ENCODE data around the gene SLC27A5. TPM values are rescaled to one million over a fixed set of nuclear protein-coding genes. Genes with fewer than 3 reads are reported as not detected.

SLC27A5 gene
- total and polyA plus RNA-seq, 2 of the 13 experiments (the other 11 are each of a cell fraction or from before 2014, with no cell fraction given) = 30.3 to 40.2 TPM

DNA sequence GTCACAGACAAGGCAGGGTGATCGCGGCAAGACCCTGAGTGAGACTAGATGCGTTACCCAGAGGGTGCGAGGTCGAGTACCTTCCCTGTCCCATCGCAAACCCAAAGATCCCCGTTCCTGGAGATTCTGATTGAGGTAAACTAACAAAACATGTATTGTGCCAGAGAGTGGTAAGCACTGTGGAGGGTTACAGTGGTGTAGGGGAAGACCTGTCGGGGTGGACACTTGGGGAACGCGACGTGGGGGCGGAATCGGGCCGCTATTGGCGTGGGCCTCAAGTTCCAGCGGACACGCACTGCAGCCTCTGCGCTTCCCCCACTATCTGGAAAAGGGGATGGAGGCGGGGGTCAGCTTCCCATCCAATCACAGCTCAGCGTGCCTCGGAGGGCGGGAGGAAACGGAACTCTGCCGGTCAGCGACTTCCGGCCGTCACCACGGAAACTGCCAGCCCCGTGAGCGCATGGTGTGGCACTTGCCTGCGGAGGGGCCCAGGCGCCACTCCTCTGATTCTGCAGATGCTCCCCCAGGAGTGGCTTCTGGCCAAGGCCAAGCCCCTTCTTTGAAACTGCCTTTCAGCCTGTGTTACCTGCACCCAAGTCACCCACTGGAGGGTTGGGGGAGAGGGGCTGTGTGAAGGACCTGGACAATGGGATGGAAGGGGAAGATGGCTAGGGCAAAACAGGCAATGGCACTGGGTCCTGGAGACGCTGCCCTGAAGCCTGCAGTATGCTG is 47.6 kb upstream of the SLC27A5 start (continued):
- TF ChIP-seq, protein P1, sequence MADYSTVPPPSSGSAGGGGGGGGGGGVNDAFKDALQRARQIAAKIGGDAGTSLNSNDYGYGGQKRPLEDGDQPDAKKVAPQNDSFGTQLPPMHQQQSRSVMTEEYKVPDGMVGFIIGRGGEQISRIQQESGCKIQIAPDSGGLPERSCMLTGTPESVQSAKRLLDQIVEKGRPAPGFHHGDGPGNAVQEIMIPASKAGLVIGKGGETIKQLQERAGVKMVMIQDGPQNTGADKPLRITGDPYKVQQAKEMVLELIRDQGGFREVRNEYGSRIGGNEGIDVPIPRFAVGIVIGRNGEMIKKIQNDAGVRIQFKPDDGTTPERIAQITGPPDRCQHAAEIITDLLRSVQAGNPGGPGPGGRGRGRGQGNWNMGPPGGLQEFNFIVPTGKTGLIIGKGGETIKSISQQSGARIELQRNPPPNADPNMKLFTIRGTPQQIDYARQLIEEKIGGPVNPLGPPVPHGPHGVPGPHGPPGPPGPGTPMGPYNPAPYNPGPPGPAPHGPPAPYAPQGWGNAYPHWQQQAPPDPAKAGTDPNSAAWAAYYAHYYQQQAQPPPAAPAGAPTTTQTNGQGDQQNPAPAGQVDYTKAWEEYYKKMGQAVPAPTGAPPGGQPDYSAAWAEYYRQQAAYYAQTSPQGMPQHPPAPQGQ (CRISPR knock-in tag; IDR thresholded peaks at IDR 0.05; ENCODE audit: borderline replicate concordance) = no peak
- TF ChIP-seq RFX3 (CRISPR knock-in tag; IDR thresholded peaks at IDR 0.05) (peak; percentile 50; the same call in 1 of the 2 replicates), ZNF335 (CRISPR knock-in tag; IDR thresholded peaks at IDR 0.05) (peak; percentile 44; the same call in 1 of the 2 replicates), ARHGAP35 (CRISPR knock-in tag; IDR thresholded peaks at IDR 0.05; ENCODE audit: borderline replicate concordance) (no peak; the same call in none of the 2 replicates), CBX5 (CRISPR knock-in tag; IDR thresholded peaks at IDR 0.05; ENCODE audit: borderline replicate concordance) (no peak; the same call in 1 of the 2 replicates), FLYWCH1 (CRISPR knock-in tag; IDR thresholded peaks at IDR 0.05) (0 out of 2 replicates have a peak, but pooled peaks have one; percentile 32), CREM (IDR thresholded peaks at IDR 0.05) (peak; percentile 74), CREM (CRISPR knock-in tag; IDR thresholded peaks at IDR 0.05) (no peak), TCF7 (IDR thresholded peaks at IDR 0.05; ENCODE audit: low read depth) (no peak), CHD2 (IDR thresholded peaks at IDR 0.05; ENCODE audit: low read depth, low read length) (0 out of 2 replicates have a peak, but pooled peaks have one; percentile 44), ZNF747 (CRISPR knock-in tag; IDR thresholded peaks at IDR 0.05; ENCODE audit: borderline replicate concordance) (no peak; the same call in 1 of the 2 replicates)
- TF ChIP-seq, protein P2, sequence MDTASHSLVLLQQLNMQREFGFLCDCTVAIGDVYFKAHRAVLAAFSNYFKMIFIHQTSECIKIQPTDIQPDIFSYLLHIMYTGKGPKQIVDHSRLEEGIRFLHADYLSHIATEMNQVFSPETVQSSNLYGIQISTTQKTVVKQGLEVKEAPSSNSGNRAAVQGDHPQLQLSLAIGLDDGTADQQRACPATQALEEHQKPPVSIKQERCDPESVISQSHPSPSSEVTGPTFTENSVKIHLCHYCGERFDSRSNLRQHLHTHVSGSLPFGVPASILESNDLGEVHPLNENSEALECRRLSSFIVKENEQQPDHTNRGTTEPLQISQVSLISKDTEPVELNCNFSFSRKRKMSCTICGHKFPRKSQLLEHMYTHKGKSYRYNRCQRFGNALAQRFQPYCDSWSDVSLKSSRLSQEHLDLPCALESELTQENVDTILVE (CRISPR knock-in tag; IDR thresholded peaks at IDR 0.05) = peak; percentile 61; the same call in 1 of the 2 replicates
- TF ChIP-seq, protein P3, sequence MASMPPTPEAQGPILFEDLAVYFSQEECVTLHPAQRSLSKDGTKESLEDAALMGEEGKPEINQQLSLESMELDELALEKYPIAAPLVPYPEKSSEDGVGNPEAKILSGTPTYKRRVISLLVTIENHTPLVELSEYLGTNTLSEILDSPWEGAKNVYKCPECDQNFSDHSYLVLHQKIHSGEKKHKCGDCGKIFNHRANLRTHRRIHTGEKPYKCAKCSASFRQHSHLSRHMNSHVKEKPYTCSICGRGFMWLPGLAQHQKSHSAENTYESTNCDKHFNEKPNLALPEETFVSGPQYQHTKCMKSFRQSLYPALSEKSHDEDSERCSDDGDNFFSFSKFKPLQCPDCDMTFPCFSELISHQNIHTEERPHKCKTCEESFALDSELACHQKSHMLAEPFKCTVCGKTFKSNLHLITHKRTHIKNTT (CRISPR knock-in tag; IDR thresholded peaks at IDR 0.05) = no peak
- TF ChIP-seq, protein P4, sequence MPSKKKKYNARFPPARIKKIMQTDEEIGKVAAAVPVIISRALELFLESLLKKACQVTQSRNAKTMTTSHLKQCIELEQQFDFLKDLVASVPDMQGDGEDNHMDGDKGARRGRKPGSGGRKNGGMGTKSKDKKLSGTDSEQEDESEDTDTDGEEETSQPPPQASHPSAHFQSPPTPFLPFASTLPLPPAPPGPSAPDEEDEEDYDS (CRISPR knock-in tag; IDR thresholded peaks at IDR 0.05) = peak; percentile 66
- TF ChIP-seq, protein P5, sequence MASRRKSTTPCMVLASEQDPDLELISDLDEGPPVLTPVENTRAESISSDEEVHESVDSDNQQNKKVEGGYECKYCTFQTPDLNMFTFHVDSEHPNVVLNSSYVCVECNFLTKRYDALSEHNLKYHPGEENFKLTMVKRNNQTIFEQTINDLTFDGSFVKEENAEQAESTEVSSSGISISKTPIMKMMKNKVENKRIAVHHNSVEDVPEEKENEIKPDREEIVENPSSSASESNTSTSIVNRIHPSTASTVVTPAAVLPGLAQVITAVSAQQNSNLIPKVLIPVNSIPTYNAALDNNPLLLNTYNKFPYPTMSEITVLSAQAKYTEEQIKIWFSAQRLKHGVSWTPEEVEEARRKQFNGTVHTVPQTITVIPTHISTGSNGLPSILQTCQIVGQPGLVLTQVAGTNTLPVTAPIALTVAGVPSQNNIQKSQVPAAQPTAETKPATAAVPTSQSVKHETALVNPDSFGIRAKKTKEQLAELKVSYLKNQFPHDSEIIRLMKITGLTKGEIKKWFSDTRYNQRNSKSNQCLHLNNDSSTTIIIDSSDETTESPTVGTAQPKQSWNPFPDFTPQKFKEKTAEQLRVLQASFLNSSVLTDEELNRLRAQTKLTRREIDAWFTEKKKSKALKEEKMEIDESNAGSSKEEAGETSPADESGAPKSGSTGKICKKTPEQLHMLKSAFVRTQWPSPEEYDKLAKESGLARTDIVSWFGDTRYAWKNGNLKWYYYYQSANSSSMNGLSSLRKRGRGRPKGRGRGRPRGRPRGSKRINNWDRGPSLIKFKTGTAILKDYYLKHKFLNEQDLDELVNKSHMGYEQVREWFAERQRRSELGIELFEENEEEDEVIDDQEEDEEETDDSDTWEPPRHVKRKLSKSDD (CRISPR knock-in tag; IDR thresholded peaks at IDR 0.05; ENCODE audit: low read depth) = 0 out of 2 replicates have a peak, but pooled peaks have one; percentile 12
- TF ChIP-seq, protein P6, sequence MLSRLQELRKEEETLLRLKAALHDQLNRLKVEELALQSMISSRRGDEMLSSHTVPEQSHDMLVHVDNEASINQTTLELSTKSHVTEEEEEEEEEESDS (CRISPR knock-in tag; IDR thresholded peaks at IDR 0.05; ENCODE audit: borderline replicate concordance) = no peak

Data from HepG2 (cell line).